Dedifferentiated amniotic fluid mesenchymal stem cell (primary cell): ENCODE data around the gene GPR78.
A peak's percentile ranks its signal among the peaks of the same experiment; 100 is the strongest.

Experiments used
- DNase-seq: peaks from one replicate; pipeline ENCODE4 v3.0.0-alpha.2; 2016; ENCODE audit errors: extremely low spot score

The GPR78 gene

GRCh38 chr4:8599657-8600056 is 19.5 kb downstream of the GPR78 start:
- peak; percentile 47 for DNase-seq

DNA sequence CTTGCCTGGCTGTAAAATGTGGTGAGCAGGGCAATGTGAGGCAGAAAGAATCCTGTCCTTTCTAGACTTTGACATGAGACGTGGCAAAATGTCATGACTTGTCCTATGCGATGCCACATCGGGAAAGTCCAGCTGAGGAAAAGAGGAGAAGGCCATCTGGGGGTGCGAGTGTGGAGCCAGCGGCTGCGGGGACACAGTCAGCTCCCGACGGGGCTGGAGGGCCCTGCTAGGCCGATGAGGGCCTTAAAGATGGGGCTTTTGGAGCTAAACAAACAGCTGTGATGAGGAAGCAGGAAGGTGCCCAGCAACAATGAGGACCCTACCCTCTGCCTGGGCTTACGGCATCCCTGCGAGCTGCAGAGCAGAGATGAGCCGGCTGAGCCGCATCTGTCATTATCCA is 20.1 kb downstream of the GPR78 start:
- no peak for DNase-seq

- no peak for DNase-seq
Observed at GRCh38 chr4:8600686-8601085, 20.5 kb downstream of the GPR78 start.

DNA sequence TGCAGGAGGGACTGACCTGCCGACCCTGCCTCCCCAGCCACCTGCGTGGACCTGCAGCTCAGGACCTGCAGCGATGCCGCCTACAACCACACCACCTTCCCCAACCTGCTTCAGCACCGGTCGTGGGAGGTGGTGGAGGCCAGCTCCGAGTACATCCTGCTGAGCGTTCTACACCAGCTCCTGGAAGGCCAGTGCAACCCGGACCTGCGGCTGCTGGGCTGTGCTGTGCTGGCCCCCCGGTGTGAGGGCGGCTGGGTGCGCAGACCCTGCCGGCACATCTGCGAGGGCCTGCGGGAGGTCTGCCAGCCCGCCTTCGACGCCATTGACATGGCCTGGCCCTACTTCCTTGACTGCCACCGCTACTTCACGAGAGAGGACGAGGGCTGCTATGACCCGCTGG is 20.9 kb downstream of the GPR78 start:
- DNase-seq, result no peak

GRCh38 chr4:8601556-8601955 is 21.4 kb downstream of the GPR78 start:
- DNase-seq, result no peak

GRCh38 chr4:8602686-8603430 is 22.7 kb downstream of the GPR78 start:
- DNase-seq, result no peak

- DNase-seq, result no peak
Observed at GRCh38 chr4:8603931-8604330, 23.7 kb downstream of the GPR78 start.

DNA sequence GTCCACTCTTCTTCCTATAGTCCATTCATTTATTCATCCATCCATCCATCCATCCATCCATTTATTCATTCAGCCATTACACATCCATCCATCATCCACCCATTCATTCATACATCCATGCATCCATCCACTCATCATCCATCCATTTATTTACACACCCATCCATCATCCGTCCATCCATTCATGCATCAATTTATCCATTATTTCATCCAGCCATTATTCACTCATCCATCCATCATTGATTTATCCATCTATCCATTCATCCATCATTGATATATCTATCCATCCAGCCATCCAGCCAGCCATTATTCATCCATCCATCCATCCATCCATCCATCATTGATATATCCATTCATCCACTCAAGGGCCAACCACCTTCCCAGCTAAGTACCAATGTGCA is 25.1 kb downstream of the GPR78 start:
- DNase-seq, result no peak

- no peak for DNase-seq
Observed at GRCh38 chr4:8606476-8606875, 26.3 kb downstream of the GPR78 start.

GRCh38 chr4:8606966-8607365 is 26.8 kb downstream of the GPR78 start:
- no peak for DNase-seq

- no peak for DNase-seq
Observed at GRCh38 chr4:8607603-8608481, 27.6 kb downstream of the GPR78 start.

DNA sequence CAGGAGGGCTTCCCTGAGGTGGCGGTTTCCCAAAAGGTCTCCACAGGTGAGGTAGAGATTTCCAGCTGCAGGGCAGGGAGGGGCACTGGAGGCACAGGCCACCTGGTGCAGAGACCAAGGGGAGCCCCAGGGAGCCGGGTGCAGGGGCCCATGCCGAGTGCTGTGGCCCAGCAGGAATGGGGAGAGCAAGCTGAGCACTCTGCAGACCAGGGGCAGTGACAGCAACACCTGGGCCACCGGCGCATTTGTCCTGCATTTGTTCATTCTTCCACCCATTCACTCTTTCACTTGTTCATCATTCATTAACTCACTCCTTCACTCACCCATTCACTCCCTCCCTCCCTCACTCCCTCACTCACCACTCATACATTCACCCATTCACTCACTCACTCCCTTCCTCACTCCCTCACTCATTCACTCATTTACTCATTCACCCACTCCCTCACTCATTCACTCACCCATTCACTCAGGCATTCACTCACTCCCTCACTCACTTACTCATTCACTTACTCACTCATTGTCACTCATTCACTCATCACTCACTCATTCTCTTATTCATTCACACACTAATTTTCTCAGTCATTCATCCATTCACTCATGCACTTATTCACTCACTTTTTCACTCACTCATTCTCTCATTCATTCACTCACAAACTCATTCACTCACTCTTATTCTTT is 28.7 kb downstream of the GPR78 start:
- no peak for DNase-seq

- DNase-seq, result no peak
Observed at GRCh38 chr4:8609406-8609805, 29.2 kb downstream of the GPR78 start.

GRCh38 chr4:8609824-8610350 is 29.7 kb downstream of the GPR78 start:
- DNase-seq, result no peak

DNA sequence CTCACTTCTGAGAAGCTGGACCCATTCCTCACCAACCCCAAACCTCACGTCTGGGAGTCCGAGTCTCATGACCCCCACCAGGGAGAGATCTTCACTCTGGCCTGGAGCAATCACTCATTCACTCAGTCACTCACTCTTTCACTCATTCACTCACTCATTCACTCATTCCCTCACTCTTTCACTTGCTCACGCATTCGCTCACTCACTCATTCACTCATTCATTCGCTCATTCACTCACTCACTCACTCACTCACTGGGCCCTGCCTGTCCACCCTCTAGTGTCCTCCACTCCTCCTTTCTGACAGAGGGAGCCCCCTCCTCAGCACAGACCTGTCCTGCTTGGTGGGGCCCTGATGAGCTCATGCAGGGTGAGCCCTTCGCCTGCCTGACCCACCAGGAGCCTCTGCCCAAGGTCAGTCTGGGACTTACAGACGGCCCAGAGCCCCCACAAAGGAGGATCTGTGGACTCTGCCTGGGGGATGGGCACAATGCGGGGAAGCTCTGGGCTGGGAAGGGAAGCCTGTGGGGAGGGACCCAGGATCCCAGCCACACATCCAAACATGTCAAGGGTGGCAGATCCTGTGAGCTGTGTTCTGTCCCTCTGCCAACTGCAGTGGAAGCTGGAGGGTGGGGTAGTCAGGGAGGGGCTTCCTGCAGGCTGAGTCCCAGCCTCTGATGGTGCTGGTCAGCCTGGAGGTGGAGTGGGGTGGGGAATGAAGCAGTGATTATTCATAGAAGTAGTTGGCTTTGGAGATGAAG is 30.8 kb downstream of the GPR78 start:
- DNase-seq, result no peak

GRCh38 chr4:8612646-8613045 is 32.5 kb downstream of the GPR78 start:
- no peak for DNase-seq

GRCh38 chr4:8613421-8614364 is 33.5 kb downstream of the GPR78 start:
- DNase-seq, result no peak

DNA sequence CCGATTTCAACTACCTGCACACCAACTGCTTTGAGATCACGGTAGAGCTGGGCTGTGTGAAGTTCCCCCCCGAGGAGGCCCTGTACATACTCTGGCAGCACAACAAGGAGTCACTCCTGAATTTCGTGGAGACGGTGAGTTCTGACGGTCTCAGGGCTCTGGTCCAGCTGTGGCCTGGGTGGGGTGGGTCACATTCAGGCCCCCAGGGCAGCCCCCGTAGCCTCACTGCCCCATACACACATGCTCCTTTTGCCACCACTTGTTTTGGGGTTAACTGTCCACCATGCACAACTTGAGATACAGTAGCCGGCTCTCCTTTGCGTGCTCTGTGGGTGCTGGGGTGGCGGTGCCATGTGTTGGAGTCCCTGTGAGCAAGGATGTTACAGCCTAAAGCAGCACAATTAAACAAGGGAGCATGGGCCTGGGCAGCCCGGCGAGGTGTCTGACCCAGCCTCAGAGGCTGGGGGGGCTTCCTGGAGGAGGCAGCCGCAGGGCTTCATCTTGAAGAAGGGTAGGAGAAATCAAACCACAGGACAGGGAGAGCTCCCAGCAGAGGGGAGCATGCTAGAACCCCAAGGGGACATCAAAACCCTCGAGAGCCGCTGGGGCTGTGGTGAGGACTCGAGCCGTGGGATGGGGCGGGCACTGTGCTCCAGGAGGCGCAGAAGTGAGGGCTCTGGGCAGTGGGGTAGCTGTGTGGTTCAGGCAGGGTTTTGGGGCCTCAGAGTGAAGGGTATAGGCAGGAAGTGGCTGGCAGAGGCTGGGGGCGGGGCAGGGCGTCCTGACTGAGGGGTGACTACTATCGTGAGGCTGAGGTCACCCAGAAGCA is 34.4 kb downstream of the GPR78 start:
- DNase-seq, result no peak

GRCh38 chr4:8615366-8615765 is 35.2 kb downstream of the GPR78 start:
- no peak for DNase-seq
